K562 (cell line): Measurements from ENCODE around the gene AAK1. TPM values are rescaled to one million over a fixed set of nuclear protein-coding genes. Genes with fewer than 3 reads are reported as not detected.

Source experiments
- ESRRA ChIP-seq: fragments of 450-650 bp; IDR thresholded peaks from 2 replicates; pipeline ENCODE4 v1.6.1; 2014; ENCODE audit warnings: low read depth, mild to moderate bottlenecking, moderate library complexity, borderline replicate concordance
- ETS2 ChIP-seq: IDR thresholded peaks from 2 replicates; pipeline ENCODE4 v1.6.1; 2016; ENCODE audit warnings: borderline replicate concordance, missing genetic modification characterization, mild to moderate bottlenecking, moderate library complexity, missing compliant biosample characterization; ENCODE audit not compliant: poor library complexity, severe bottlenecking
- FOS ChIP-seq: IDR thresholded peaks from 3 replicates; pipeline ENCODE4 v1.6.1; 2011; ENCODE audit not compliant: insufficient read length; ENCODE audit errors: extremely low read depth
- GATA2 ChIP-seq: sonication (generic); formaldehyde crosslinking; IDR thresholded peaks from 2 replicates; pipeline ENCODE4 v1.4.0; 2020; ENCODE audit warnings: mild to moderate bottlenecking, missing genetic modification reagents
- GTF2A2 ChIP-seq: IDR thresholded peaks from 2 replicates; pipeline ENCODE4 v1.6.1; 2016; ENCODE audit warnings: mild to moderate bottlenecking, missing genetic modification characterization, missing compliant biosample characterization
- ID3 ChIP-seq, 2 experiments: fragments of 250-450 bp in 1 of 2; fragments of 450-650 bp in 1 of 2; sonication (Bioruptor Pico) in 1 of 2; IDR thresholded peaks; 2 replicates each; pipeline versions ENCODE4 v1.6.1 to v1.8.0; 2016 to 2021; ENCODE audit warnings: mild to moderate bottlenecking in 2 of 2, moderate library complexity in 2 of 2, missing compliant biosample characterization in 1 of 2, missing genetic modification characterization in 1 of 2
- ILF3 ChIP-seq: fragments of 450-650 bp; IDR thresholded peaks from 2 replicates; pipeline ENCODE4 v1.6.1; 2018; ENCODE audit warnings: antibody characterized with exemption, mild to moderate bottlenecking, moderate library complexity, borderline replicate concordance
- ILK ChIP-seq: fragments of 450-650 bp; IDR thresholded peaks from 2 replicates; pipeline ENCODE4 v1.6.1; 2016; ENCODE audit warnings: missing genetic modification characterization, low read depth, mild to moderate bottlenecking, missing compliant biosample characterization, moderate library complexity, borderline replicate concordance
- LEF1 ChIP-seq: fragments of 450-650 bp; IDR thresholded peaks from 2 replicates; pipeline ENCODE4 v1.6.1; 2016; ENCODE audit warnings: mild to moderate bottlenecking
- MAFK ChIP-seq: IDR thresholded peaks from 2 replicates; pipeline ENCODE4 v1.6.1; 2011; ENCODE audit warnings: low read length, improper control_type of control experiment
- NBN ChIP-seq: fragments of 450-650 bp; IDR thresholded peaks from 2 replicates; pipeline ENCODE4 v1.6.1; 2016; ENCODE audit warnings: low read depth, mild to moderate bottlenecking
- NR3C1 ChIP-seq: sonication (generic); formaldehyde crosslinking; IDR thresholded peaks from 2 replicates; pipeline ENCODE4 v1.8.1; 2022; ENCODE audit warnings: missing genetic modification reagents
- PURB ChIP-seq: sonication (generic); formaldehyde crosslinking; IDR thresholded peaks from 2 replicates; pipeline ENCODE4 v1.9.0; 2021; ENCODE audit warnings: low read depth, mild to moderate bottlenecking, missing genetic modification reagents
- SRSF1 ChIP-seq: fragments of 200-400 bp; formaldehyde crosslinking; IDR thresholded peaks from 2 replicates; pipeline ENCODE4 v1.6.1; 2017; ENCODE audit warnings: mild to moderate bottlenecking, low read depth, low read length, moderate library complexity
- STAT5B ChIP-seq: fragments of 250-450 bp; sonication (Bioruptor Pico); IDR thresholded peaks from 2 replicates; pipeline ENCODE4 v1.8.0; 2021; ENCODE audit warnings: mild to moderate bottlenecking, inconsistent platforms
- XRCC4 ChIP-seq: IDR thresholded peaks from one replicate; pipeline ENCODE4 v1.6.1; 2011; ENCODE audit not compliant: insufficient read depth, insufficient read length; ENCODE audit errors: extremely low read depth
- ZNF175 ChIP-seq: fragments of 200-800 bp; sonication (Bioruptor generic); IDR thresholded peaks from 2 replicates; pipeline ENCODE4 v1.6.1; 2016; ENCODE audit warnings: low read depth, mild to moderate bottlenecking, missing genetic modification characterization, missing compliant biosample characterization
- ZNF583 ChIP-seq: fragments of 250-450 bp; sonication (Bioruptor Pico); IDR thresholded peaks from 2 replicates; pipeline ENCODE4 v1.4.0; 2020
- ZNF695 ChIP-seq: fragments of 450-650 bp; formaldehyde crosslinking; IDR thresholded peaks from 2 replicates; pipeline ENCODE4 v1.4.0; 2020; ENCODE audit warnings: mild to moderate bottlenecking, moderate library complexity
- polyA plus RNA-seq, 8 experiments: library from polyadenylated mRNA; depleted of rRNA in 4 of 8; stranded (reverse) in 5 of 8; unstranded in 3 of 8; fragments of >200 nt; fragmentation: Nextera tagmentation in 2 of 8; fragmentation: Illumina TruSeq in 1 of 8; extraction: Ambion mirVana in 2 of 8; extraction: Trizol in 1 of 8; gene quantifications; 2 replicates each; pipeline versions ENCODE4 v1.2.1 to v1.2.3, GENCODE V29; 2011 to 2014; ENCODE audit warnings: inconsistent platforms in 1 of 8, missing spikeins in 1 of 8
- total RNA-seq, 7 experiments: library from RNA; depleted of rRNA in 6 of 7; stranded (reverse); fragments of >200 nt in 6 of 7; fragmentation: Illumina TruSeq in 2 of 7; extraction: Trizol in 2 of 7; gene quantifications; 2 replicates each; pipeline versions ENCODE4 v1.2.1 to v1.2.3, GENCODE V29; 2011 to 2021; ENCODE audit warnings: low replicate concordance in 1 of 7
- TF ChIP-seq, protein P1 (sequence below): IDR thresholded peaks from 3 replicates; pipeline ENCODE4 v1.6.1; 2011; ENCODE audit warnings: borderline replicate concordance, mild to moderate bottlenecking, moderate library complexity; ENCODE audit not compliant: insufficient read length; ENCODE audit errors: extremely low read depth
- TF ChIP-seq, protein P2 (sequence below): IDR thresholded peaks from 2 replicates; pipeline ENCODE4 v1.6.1; 2011; ENCODE audit not compliant: insufficient read length; ENCODE audit errors: extremely low read depth
- TF ChIP-seq, protein P3 (sequence below): sonication (generic); formaldehyde crosslinking; IDR thresholded peaks from 2 replicates; pipeline ENCODE4 v1.8.0; 2023; ENCODE audit warnings: mild to moderate bottlenecking, missing genetic modification reagents

Gene AAK1
- total and polyA plus RNA-seq, 9 of the 15 experiments (the other 6 are each of a cell fraction or from before 2014, with no cell fraction given) = 0.89 to 17.1 (median 6.0) TPM

- TF ChIP-seq NBN (peak; percentile 73; the same call in 1 of the 2 replicates), ETS2 (no peak), XRCC4 (no peak), ID3 (CRISPR knock-in tag; IDR thresholded peaks at IDR 0.05) (no peak), ID3 (tag; IDR thresholded peaks at IDR 0.05) (no peak), MAFK (peak; percentile 86), FOS (peak; percentile 67), ESRRA (peak; percentile 95), SRSF1 (no peak), LEF1 (peak; percentile 86), ZNF175 (CRISPR knock-in tag) (no peak), ZNF583 (CRISPR knock-in tag) (no peak), PURB (CRISPR knock-in tag) (no peak), ILF3 (no peak), GTF2A2 (tag) (no peak), GATA2 (CRISPR knock-in tag) (peak; percentile 76), ILK (tag) (no peak), NR3C1 (CRISPR knock-in tag) (no peak), ZNF695 (CRISPR knock-in tag) (no peak), STAT5B (CRISPR knock-in tag) (no peak)
- TF ChIP-seq, protein P1, sequence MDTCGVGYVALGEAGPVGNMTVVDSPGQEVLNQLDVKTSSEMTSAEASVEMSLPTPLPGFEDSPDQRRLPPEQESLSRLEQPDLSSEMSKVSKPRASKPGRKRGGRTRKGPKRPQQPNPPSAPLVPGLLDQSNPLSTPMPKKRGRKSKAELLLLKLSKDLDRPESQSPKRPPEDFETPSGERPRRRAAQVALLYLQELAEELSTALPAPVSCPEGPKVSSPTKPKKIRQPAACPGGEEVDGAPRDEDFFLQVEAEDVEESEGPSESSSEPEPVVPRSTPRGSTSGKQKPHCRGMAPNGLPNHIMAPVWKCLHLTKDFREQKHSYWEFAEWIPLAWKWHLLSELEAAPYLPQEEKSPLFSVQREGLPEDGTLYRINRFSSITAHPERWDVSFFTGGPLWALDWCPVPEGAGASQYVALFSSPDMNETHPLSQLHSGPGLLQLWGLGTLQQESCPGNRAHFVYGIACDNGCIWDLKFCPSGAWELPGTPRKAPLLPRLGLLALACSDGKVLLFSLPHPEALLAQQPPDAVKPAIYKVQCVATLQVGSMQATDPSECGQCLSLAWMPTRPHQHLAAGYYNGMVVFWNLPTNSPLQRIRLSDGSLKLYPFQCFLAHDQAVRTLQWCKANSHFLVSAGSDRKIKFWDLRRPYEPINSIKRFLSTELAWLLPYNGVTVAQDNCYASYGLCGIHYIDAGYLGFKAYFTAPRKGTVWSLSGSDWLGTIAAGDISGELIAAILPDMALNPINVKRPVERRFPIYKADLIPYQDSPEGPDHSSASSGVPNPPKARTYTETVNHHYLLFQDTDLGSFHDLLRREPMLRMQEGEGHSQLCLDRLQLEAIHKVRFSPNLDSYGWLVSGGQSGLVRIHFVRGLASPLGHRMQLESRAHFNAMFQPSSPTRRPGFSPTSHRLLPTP = no peak
- TF ChIP-seq, protein P2, sequence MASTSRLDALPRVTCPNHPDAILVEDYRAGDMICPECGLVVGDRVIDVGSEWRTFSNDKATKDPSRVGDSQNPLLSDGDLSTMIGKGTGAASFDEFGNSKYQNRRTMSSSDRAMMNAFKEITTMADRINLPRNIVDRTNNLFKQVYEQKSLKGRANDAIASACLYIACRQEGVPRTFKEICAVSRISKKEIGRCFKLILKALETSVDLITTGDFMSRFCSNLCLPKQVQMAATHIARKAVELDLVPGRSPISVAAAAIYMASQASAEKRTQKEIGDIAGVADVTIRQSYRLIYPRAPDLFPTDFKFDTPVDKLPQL = no peak
- TF ChIP-seq, protein P3, sequence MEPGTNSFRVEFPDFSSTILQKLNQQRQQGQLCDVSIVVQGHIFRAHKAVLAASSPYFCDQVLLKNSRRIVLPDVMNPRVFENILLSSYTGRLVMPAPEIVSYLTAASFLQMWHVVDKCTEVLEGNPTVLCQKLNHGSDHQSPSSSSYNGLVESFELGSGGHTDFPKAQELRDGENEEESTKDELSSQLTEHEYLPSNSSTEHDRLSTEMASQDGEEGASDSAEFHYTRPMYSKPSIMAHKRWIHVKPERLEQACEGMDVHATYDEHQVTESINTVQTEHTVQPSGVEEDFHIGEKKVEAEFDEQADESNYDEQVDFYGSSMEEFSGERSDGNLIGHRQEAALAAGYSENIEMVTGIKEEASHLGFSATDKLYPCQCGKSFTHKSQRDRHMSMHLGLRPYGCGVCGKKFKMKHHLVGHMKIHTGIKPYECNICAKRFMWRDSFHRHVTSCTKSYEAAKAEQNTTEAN (CRISPR knock-in tag) = no peak
Observed at GRCh38 chr2:69642709-69643601, 584 bp downstream of the AAK1 start (continued).
